Measurements from ENCODE around the gene TRIM40.
A peak's percentile ranks its signal among the peaks of the same experiment; 100 is the strongest.

The TRIM40 gene

DNA sequence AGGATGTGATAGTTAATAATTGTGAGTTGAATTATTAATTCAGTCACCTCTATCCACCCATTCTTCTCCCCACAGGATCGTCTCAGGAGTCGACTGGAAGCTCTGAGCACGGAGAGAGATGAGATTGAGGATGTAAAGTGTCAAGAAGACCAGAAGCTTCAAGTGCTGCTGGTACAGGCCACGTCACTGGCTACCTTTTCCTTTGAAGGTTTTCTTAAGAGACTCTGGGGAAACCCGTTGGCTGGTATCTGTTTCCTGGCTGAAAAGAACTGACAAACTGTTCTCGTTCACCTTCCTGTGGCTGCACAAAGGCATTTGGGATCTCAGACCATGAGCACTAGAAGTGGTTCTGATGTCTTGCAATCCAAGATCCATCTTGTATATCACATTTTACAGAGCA, 31.2 kb downstream of the TRIM40 start:
- DNase-seq (ENCODE audit: low read depth, low spot score) = no peak
- no CpG with 5 or more reads among the region's 6 CpGs for WGBS (ENCODE audit: insufficient coverage, insufficient read length)
- peaks cover 1% of the 10 kb centered on the region; the same call in 1 of the 2 replicates for H3K27me3 ChIP-seq (ENCODE audit: control insufficient read depth, insufficient read depth, low read length)
- H3K9me3 ChIP-seq (ENCODE audit: control insufficient read depth, insufficient read depth, low read length) = no peaks in the 10 kb centered on the region
- H3K4me3 ChIP-seq (ENCODE audit: low read length) = no peak overlapping the region
- no peaks in the 10 kb centered on the region for H3K4me1 ChIP-seq (ENCODE audit: control insufficient read depth, insufficient read depth, low read length)
- no peaks in the 10 kb centered on the region for H3K36me3 ChIP-seq (ENCODE audit: control insufficient read depth, insufficient read depth, low read length)
- no peak overlapping the region for H3K27ac ChIP-seq (ENCODE audit: low read length)

DNA sequence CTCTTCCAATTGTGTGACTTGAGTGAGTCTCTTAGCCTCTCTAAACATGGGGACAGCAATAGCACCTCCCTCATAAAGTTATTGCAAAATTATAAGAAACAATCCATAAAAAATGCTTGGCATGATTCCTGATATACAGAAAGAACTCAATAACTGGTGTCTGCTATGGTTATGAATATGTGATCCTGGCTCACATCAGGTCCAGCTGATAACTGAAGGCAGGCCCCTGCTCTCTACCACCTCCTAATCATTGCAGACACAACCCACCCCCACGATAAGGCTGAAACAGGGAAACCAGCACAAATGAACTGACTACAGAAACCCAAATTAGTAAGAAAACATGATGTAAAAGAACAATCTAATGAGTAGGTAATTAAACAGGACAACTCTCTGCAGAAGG, 32.8 kb downstream of the TRIM40 start:
- DNase-seq (ENCODE audit: low read depth, low spot score) = no peak
- Histone ChIP-seq H3K9me3 (ENCODE audit: control insufficient read depth, insufficient read depth, low read length) (no peaks in the 10 kb centered on the region), H3K4me3 (ENCODE audit: low read length) (no peak overlapping the region), H3K27me3 (ENCODE audit: control insufficient read depth, insufficient read depth, low read length) (peaks cover 11% of the 10 kb centered on the region; the same call in 1 of the 2 replicates), H3K4me1 (ENCODE audit: control insufficient read depth, insufficient read depth, low read length) (no peaks in the 10 kb centered on the region), H3K36me3 (ENCODE audit: control insufficient read depth, insufficient read depth, low read length) (no peaks in the 10 kb centered on the region), H3K27ac (ENCODE audit: low read length) (no peak overlapping the region)
- no CpG with 5 or more reads among the region's 1 CpG for WGBS (ENCODE audit: insufficient coverage, insufficient read length)

GRCh38 chr6:30169658-30170614, 34.0 kb downstream of the TRIM40 start:
- H3K4me3 ChIP-seq (ENCODE audit: low read length) = no peak overlapping the region
- no peaks in the 10 kb centered on the region for H3K36me3 ChIP-seq (ENCODE audit: control insufficient read depth, insufficient read depth, low read length)
- H3K27ac ChIP-seq (ENCODE audit: low read length) = no peak overlapping the region
- H3K27me3 ChIP-seq (ENCODE audit: control insufficient read depth, insufficient read depth, low read length) = peaks cover 11% of the 10 kb centered on the region; the same call in 1 of the 2 replicates
- peak; percentile 50 for DNase-seq (ENCODE audit: low read depth, low spot score)
- no CpG with 5 or more reads among the region's 7 CpGs for WGBS (ENCODE audit: insufficient coverage, insufficient read length)
- no peaks in the 10 kb centered on the region for H3K4me1 ChIP-seq (ENCODE audit: control insufficient read depth, insufficient read depth, low read length)
- no peaks in the 10 kb centered on the region for H3K9me3 ChIP-seq (ENCODE audit: control insufficient read depth, insufficient read depth, low read length)

DNA sequence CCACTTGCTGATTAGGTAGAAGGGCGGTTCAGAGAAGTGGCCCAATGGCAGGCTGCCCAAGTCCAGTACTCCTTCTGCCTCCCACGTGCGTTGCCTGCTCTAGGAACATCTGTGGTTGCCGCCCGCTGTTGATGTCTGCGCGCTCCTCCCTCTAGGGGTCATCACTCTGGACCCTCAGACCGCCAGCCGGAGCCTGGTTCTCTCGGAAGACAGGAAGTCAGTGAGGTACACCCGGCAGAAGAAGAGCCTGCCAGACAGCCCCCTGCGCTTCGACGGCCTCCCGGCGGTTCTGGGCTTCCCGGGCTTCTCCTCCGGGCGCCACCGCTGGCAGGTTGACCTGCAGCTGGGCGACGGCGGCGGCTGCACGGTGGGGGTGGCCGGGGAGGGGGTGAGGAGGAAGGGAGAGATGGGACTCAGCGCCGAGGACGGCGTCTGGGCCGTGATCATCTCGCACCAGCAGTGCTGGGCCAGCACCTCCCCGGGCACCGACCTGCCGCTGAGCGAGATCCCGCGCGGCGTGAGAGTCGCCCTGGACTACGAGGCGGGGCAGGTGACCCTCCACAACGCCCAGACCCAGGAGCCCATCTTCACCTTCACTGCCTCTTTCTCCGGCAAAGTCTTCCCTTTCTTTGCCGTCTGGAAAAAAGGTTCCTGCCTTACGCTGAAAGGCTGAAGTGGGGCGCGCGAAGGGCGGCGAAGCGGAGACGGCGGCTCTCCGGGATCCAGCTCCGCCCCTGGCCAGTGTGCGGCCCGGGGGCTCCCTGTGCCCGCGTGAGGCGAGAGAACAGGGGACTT, 35.9 kb downstream of the TRIM40 start:
- DNase-seq (ENCODE audit: low read depth, low spot score) = no peak
- Histone ChIP-seq H3K27ac (ENCODE audit: low read length) (no peak overlapping the region), H3K9me3 (ENCODE audit: control insufficient read depth, insufficient read depth, low read length) (no peaks in the 10 kb centered on the region), H3K4me3 (ENCODE audit: low read length) (peak overlapping the region; percentile 14; the same call in 1 of the 2 replicates), H3K4me1 (ENCODE audit: control insufficient read depth, insufficient read depth, low read length) (no peaks in the 10 kb centered on the region), H3K36me3 (ENCODE audit: control insufficient read depth, insufficient read depth, low read length) (no peaks in the 10 kb centered on the region), H3K27me3 (ENCODE audit: control insufficient read depth, insufficient read depth, low read length) (peaks cover 11% of the 10 kb centered on the region; the same call in 1 of the 2 replicates)
- WGBS (ENCODE audit: insufficient coverage, insufficient read length) = no CpG with 5 or more reads among the region's 62 CpGs

- H3K9me3 ChIP-seq (ENCODE audit: control insufficient read depth, insufficient read depth, low read length) = no peaks in the 10 kb centered on the region
- no peak overlapping the region for H3K27ac ChIP-seq (ENCODE audit: low read length)
- H3K36me3 ChIP-seq (ENCODE audit: control insufficient read depth, insufficient read depth, low read length) = no peaks in the 10 kb centered on the region
- no peaks in the 10 kb centered on the region for H3K4me1 ChIP-seq (ENCODE audit: control insufficient read depth, insufficient read depth, low read length)
- no peak for DNase-seq (ENCODE audit: low read depth, low spot score)
- peaks cover 11% of the 10 kb centered on the region; the same call in 1 of the 2 replicates for H3K27me3 ChIP-seq (ENCODE audit: control insufficient read depth, insufficient read depth, low read length)
- WGBS (ENCODE audit: insufficient coverage, insufficient read length) = no CpG with 5 or more reads among the region's 4 CpGs
- H3K4me3 ChIP-seq (ENCODE audit: low read length) = no peak overlapping the region
These were observed 36.7 kb downstream of the TRIM40 start for GRCh38 chr6:30172681-30173080.

DNA sequence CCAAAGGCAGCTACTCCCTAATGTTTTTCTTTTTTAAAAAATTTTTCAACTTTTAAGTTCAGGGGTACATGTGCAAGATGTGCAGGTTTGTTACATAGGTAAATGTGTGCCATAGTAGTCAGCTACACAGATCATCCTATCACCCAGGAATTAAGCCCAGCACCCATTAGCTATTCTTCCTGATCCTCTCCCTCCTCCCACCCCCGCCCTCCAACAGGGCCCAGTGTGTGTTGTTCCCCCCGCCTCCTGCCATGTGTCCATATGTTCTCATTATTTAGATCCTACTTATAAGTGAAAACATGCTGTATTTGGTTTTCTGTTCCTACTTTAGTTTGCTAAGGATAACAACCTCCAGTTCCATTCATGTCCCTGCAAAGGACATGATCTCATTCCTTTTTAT, 39.8 kb downstream of the TRIM40 start:
- no peak overlapping the region for H3K4me3 ChIP-seq (ENCODE audit: low read length)
- no peaks in the 10 kb centered on the region for H3K4me1 ChIP-seq (ENCODE audit: control insufficient read depth, insufficient read depth, low read length)
- no CpG with 5 or more reads among the region's 2 CpGs for WGBS (ENCODE audit: insufficient coverage, insufficient read length)
- no peak overlapping the region for H3K27ac ChIP-seq (ENCODE audit: low read length)
- no peaks in the 10 kb centered on the region for H3K9me3 ChIP-seq (ENCODE audit: control insufficient read depth, insufficient read depth, low read length)
- DNase-seq (ENCODE audit: low read depth, low spot score) = no peak
- no peaks in the 10 kb centered on the region for H3K36me3 ChIP-seq (ENCODE audit: control insufficient read depth, insufficient read depth, low read length)
- peaks cover 11% of the 10 kb centered on the region; the same call in 1 of the 2 replicates for H3K27me3 ChIP-seq (ENCODE audit: control insufficient read depth, insufficient read depth, low read length)

- no peak overlapping the region for H3K4me3 ChIP-seq (ENCODE audit: low read length)
- no peaks in the 10 kb centered on the region for H3K4me1 ChIP-seq (ENCODE audit: control insufficient read depth, insufficient read depth, low read length)
- no peak for DNase-seq (ENCODE audit: low read depth, low spot score)
- no CpG with 5 or more reads among the region's 1 CpG for WGBS (ENCODE audit: insufficient coverage, insufficient read length)
- H3K9me3 ChIP-seq (ENCODE audit: control insufficient read depth, insufficient read depth, low read length) = no peaks in the 10 kb centered on the region
- H3K27ac ChIP-seq (ENCODE audit: low read length) = no peak overlapping the region
- H3K36me3 ChIP-seq (ENCODE audit: control insufficient read depth, insufficient read depth, low read length) = no peaks in the 10 kb centered on the region
- H3K27me3 ChIP-seq (ENCODE audit: control insufficient read depth, insufficient read depth, low read length) = no peaks in the 10 kb centered on the region
These were observed 42.9 kb downstream of the TRIM40 start for GRCh38 chr6:30178837-30179236.

DNA sequence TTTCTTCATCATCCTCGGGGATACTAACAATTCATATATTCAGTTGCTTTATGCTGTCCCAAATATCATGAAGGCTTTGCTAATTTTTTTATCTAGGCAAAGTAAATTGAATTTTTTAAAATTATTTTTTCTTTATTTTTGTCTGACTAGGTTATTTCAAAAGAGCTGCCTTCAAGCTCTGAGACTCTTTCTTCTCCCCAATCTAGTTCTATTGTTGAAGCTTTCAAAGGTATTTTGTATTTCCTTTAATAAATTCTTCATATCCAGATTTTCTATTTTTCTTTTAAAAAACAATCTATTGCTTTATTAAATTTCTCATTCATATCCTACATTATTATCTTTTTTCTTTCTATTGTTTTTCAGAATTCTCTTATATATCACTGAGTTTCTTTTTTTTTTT, 44.2 kb downstream of the TRIM40 start:
- Histone ChIP-seq H3K4me1 (ENCODE audit: control insufficient read depth, insufficient read depth, low read length) (no peaks in the 10 kb centered on the region), H3K4me3 (ENCODE audit: low read length) (no peak overlapping the region), H3K27ac (ENCODE audit: low read length) (no peak overlapping the region), H3K9me3 (ENCODE audit: control insufficient read depth, insufficient read depth, low read length) (no peaks in the 10 kb centered on the region), H3K36me3 (ENCODE audit: control insufficient read depth, insufficient read depth, low read length) (no peaks in the 10 kb centered on the region), H3K27me3 (ENCODE audit: control insufficient read depth, insufficient read depth, low read length) (no peaks in the 10 kb centered on the region)
- no CpG with 5 or more reads among the region's 1 CpG for WGBS (ENCODE audit: insufficient coverage, insufficient read length)
- DNase-seq (ENCODE audit: low read depth, low spot score) = no peak

DNA sequence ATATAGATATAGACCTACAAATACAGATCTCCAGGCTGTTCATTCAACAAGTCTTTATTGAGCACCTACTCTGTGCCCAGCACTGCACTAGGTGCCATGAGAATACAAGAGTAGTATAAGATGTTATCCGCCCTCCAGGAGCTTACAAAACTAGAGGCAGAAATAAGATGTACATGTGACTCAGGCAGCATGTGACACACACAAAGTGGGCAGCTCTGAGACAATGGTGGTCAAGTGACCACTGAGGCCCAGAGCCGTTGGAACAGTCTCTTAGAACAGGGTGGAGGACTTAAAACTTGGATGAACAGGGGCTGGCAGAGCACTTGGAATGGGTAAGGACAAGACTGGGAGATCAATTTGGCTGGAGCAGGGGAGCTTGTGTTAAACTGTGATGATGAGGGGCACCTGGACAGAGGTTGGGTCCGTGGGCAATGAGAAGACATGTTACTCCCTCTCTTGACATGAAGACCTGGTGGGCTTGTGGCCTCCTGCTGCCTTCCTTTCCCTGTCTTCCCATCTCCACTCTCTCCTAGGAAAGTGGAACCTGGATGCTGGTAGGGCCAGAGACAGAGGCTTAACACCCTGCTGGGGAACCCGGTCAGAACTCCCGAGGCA, 48.6 kb downstream of the TRIM40 start:
- H3K4me1 ChIP-seq (ENCODE audit: control insufficient read depth, insufficient read depth, low read length) = no peaks in the 10 kb centered on the region
- H3K9me3 ChIP-seq (ENCODE audit: control insufficient read depth, insufficient read depth, low read length) = no peaks in the 10 kb centered on the region
- no peak overlapping the region for H3K4me3 ChIP-seq (ENCODE audit: low read length)
- H3K27me3 ChIP-seq (ENCODE audit: control insufficient read depth, insufficient read depth, low read length) = no peaks in the 10 kb centered on the region
- no peak for DNase-seq (ENCODE audit: low read depth, low spot score)
- peaks cover 12% of the 10 kb centered on the region for H3K36me3 ChIP-seq (ENCODE audit: control insufficient read depth, insufficient read depth, low read length)
- no CpG with 5 or more reads among the region's 5 CpGs for WGBS (ENCODE audit: insufficient coverage, insufficient read length)
- no peak overlapping the region for H3K27ac ChIP-seq (ENCODE audit: low read length)

- no peak overlapping the region for H3K27ac ChIP-seq (ENCODE audit: low read length)
- peaks cover 23% of the 10 kb centered on the region for H3K36me3 ChIP-seq (ENCODE audit: control insufficient read depth, insufficient read depth, low read length)
- WGBS (ENCODE audit: insufficient coverage, insufficient read length) = 100% methylated on average over 6 of the region's 20 CpGs
- H3K27me3 ChIP-seq (ENCODE audit: control insufficient read depth, insufficient read depth, low read length) = no peaks in the 10 kb centered on the region
- H3K9me3 ChIP-seq (ENCODE audit: control insufficient read depth, insufficient read depth, low read length) = no peaks in the 10 kb centered on the region
- no peaks in the 10 kb centered on the region for H3K4me1 ChIP-seq (ENCODE audit: control insufficient read depth, insufficient read depth, low read length)
- H3K4me3 ChIP-seq (ENCODE audit: low read length) = no peak overlapping the region
- DNase-seq (ENCODE audit: low read depth, low spot score) = no peak
These were observed 50.0 kb downstream of the TRIM40 start for GRCh38 chr6:30185846-30186484.

All from iPS DF 6.9 (cell line).